NT2/D1 (cell line): ENCODE results near the gene WNT6.

ENCODE experiments used
- SUZ12 ChIP-seq: IDR thresholded peaks from 2 replicates; pipeline ENCODE4 v1.6.1; 2011; ENCODE audit not compliant: insufficient read length, insufficient read depth; ENCODE audit errors: extremely low read depth
- YY1 ChIP-seq: IDR thresholded peaks from 2 replicates; pipeline ENCODE4 v1.6.1; 2011; ENCODE audit not compliant: insufficient read length, insufficient read depth

GRCh38 chr2:218893349-218894150, 33.9 kb downstream of the WNT6 start:
- TF ChIP-seq SUZ12 (no peak), YY1 (no peak)
